GM21423 (cell line): ENCODE results near the gene SAP30BP.

ENCODE experiments used
- ATAC-seq: cut with Tn5 transposase; IDR thresholded peaks from one replicate; pipeline ENCODE4 v1.9.1; 2021; ENCODE audit warnings: mild to moderate bottlenecking, moderate library complexity; ENCODE audit not compliant: unreplicated experiment

SAP30BP gene

DNA sequence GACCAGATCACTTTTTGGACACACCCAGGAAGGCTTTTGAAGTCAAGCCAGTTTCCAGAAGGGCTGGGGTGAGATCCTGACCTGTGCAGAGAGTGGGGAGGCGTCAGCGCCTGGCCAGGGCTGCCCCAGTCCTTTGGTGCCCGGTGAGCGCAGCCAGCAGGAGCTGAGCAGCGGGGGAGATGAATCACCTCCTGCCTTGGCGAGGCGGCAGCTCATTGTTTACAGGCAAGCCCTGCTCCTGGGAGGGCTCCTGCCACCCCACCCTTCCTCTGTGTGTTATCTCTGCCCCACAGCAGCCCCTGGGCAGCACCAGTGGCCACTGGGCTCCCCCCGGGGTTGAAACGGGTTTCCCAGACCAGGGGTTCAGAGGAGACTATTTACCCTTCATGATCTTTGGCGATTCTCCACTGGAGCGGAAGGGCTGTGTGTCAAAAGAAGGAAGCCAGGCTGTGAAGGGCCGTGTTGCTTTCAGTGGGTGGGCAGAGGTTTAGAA lies 40.0 kb downstream of the SAP30BP start:
- no peak for ATAC-seq

DNA sequence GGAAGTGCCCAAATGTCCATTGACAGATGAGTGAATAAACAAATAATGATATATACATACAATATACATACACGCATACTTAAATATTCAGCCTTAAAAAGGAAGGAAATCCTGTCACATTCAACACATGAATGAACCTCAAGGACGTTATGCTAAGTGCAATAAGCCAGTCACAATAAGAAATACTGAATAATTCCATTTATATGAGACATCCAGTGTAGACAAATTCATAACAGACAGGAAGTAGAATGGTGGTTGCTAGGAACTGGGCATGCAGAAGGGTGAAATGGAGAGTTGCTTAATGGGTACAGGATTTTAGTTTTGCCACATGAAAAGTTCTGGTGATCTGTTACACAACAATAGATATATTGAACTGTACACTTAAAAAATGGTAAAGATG lies 45.3 kb downstream of the SAP30BP start:
- no peak for ATAC-seq

DNA sequence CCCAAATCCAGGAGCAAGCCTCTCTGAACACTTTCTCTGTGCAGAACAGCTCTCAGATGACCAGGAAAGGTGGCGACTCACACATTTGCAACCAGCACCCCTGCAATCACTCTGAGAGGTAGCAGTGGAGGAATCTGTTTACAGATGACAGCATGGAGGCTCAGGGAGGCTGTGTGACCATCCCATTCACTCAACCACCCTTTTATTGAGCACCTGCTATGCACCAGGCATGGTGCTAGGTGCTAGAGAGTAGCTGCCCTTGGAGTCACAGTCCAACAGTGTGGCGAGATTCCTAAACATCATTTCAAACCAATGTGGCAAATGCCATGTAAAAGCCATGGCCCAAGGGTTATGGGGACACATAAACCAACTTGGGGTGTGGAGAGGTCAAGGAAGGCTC lies 52.6 kb downstream of the SAP30BP start:
- ATAC-seq, result no peak

DNA sequence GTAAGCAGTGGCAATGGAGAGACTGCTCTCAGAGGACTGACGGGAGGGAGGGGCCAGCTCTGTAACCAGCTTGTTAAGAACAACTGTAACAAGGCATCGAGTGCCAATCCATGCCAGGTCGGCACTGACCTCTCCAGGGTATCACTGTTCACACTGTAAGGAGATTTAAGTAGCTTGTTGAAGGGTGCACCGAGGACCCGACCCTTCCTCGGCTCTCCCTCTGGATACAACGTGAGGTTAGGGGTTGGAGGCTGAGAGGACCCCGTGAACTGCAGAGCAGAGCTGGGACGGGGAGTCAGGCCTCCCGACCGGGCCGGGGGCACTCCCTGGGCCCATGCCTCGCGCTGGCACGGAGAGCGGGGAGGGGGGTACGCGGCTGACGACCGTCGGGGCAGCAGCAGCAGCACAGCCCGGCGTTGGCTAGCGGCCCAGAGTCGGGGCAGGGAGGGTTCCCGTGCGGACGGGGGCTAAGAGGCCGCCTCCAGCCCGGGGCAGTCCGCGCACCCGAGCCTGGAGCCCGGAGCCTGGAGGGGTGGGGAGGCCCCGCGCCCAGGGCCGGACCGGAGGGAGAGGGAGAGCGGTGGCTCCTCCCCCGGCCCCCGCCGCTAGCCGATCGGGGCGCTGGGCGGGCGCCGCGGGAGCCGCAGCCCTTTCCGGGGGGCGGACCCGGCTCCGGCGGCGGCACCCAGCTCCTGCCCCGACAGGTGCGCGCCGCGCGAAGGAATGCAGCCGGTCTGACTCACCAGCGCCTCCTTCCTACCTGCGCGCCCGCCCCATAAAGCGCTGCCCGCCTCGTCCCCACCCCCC lies 53.7 kb downstream of the SAP30BP start, which contains the start of gene ITGB4:
ITGB4 (plus strand) TSS at position 804 of the 807 bp plus-strand sequence. CDS start 3,245 bp downstream, outside the sequence.
- no peak for ATAC-seq

DNA sequence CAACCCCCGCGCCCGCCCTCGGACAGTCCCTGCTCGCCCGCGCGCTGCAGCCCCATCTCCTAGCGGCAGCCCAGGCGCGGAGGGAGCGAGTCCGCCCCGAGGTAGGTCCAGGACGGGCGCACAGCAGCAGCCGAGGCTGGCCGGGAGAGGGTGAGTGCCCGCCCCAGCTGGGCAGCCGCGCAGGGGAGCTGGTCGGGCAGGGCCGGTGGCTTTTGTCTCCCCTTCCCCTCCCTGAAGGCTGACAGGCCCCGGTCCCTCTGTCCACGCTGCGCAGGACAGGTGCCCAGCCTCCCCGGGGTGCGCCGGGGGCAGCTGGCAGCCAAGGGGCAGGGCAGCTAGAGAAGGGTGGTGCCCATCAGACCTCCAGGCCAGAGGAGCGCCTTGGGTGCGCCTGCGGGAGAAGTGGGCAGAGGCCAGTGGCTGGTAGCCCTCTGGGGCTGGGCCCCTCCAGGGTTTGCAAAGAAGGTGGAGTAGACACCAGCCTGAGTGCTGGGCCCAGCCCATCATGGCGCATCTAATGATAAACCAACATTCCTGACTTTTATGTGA lies 54.4 kb downstream of the SAP30BP start:
- ATAC-seq, result no peak

DNA sequence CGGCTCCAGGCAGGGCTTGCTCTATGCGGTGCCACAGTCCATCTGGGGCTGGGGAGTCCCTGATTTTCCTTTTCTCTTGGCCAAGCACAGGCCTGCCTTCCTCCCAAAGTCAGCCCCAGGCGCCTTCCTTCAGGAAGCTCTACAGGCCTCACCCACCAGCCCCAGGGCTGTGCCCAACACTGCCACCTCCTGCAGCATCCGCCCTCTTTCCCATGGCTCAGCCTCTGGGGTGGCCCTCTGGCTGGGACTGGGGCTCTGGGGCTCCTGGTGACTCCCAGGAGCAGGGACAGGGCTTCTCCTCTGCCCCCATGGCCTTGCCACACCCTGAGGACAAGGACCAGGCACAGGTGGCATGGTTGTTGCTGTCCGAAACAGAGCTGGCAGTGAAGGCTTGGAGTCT lies 54.9 kb downstream of the SAP30BP start:
- no peak for ATAC-seq

DNA sequence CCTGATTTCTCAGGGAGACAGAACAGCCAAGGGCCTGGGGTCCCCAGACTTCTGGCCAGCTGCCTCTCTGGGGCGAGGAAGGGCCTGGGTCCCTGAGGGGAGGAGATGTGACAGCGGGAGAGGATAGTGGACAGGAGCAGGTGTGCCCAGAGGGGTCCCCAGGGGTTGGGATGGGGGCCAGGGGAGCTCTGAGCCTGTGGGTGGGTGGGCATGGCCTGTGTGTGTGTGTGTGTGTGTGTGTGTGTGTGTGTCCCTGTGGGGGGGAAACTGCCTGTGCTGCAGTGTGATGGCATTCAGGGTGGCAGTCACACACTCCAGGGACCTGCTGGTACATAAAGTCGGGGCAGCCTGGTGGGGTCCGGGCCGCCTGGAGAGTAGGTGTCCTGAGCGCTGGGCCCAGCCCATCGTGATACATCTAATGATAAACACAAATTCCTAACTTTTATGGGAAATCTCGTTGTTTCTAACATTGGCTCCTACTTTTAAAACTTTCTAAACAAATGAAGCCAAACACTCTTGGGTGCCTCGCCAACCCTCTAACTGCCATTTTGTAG lies 55.5 kb downstream of the SAP30BP start:
- no peak for ATAC-seq

DNA sequence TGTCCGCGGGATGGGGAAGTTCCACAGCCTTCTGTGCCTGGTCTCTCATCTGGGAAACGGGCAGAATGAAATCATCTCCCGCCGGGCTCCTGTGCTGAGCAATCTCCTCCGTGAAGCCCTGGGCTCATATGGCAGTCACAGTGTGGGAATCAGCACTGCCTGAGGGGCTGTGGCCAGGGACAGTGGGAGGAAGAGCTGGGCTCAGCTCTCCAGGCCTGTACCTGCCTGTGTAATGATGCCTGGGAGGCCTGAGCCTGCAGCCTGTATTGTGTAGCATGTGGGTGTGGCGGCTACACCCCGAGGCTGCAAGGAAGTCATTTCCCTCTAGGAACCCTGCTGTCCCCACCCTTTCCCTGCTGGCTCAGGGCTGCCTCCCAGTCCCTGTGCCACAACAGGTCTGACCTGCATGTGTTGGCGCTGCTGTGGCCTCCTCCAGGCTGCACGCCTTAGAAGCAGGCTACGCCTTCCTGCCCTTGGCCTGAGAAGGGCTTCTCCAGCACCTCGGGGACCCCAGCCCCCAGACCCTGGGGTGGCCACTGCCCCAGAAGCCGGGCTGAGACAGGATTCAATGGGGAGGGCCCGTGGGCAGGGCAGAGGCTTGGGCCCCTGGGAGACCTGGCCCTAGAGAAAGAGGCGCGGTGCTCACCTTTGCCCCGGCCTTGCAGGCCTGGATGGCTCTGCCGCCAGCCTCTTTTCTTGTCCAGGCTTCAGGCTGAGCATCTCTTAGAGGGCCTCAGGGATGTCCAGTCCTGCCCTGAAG lies 56.2 kb downstream of the SAP30BP start:
- ATAC-seq, result no peak

DNA sequence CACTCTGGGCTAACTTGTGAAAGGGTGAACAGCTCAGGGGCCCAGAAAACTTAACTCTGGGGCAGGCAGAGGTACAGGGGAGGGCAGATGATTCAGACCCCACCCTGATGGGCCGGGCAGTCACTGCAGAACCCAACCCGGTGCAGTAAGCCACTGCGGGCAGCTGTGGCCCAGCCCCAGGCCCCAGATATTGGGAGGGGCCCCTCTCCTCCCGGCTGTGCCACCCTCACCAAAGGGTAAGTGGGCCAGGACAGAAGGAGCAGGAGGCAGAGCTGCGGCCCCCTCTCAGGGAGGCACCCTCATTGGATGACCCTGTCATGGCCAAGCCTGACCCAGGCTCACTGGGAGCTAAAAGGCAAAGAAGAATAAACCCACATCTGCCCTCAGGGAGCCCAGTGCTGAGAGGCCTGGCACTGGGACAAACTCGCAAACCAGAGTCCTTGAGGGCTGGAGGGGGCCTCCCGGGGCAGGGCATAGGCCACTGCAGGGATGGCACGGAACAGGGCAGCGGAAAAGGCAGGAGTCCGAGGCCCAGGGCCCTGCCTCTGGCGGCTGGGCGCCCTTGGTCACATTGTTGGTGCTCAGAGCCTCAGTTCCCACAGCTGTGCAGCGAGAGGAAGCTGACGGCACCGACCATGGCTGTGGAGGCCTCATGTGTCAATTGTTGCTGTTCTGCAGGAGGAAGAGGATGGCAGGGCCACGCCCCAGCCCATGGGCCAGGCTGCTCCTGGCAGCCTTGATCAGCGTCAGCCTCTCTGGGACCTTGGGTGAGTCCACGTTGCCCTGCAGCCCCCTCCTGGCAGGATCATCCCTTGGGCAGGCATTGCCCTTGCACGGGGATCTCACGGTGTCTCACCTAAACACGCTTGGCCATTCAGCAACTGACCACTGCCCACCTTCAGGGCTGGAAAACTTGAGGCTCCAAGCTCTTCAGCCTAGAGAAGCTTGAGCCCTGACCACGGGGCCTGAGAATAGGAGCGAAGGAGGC lies 57.2 kb downstream of the SAP30BP start:
- ATAC-seq, result no peak

DNA sequence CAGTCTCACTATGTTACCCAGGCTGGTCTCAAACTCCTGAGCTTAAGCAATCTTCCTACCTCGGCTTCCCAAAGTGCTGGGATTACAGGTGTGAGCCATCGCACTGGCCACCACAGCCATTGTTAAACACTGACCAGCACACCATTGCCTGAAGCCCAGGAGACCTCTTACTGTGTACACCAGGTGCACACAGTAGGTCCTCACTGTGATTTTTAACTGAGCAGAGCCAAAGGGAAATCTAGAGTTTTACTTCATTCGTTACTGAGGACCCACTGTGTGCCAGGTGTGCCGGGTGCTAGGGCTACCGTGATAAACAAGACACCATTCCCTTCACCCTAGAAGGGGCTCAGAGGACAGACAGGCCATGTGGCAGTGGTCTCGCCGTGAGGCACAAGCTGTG lies 58.4 kb downstream of the SAP30BP start:
- ATAC-seq, result no peak

DNA sequence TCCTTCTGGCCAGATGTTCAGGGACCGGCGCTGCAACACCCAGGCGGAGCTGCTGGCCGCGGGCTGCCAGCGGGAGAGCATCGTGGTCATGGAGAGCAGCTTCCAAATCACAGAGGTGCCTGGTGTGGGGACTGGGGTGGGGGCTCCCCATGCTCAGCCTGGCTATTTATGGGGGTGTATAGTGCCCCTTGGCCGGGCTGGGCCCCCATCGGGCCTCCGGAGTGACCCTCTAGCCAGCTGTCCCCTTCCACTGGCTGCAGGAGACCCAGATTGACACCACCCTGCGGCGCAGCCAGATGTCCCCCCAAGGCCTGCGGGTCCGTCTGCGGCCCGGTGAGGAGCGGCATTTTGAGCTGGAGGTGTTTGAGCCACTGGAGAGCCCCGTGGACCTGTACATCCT lies 60.3 kb downstream of the SAP30BP start:
- ATAC-seq, result no peak

DNA sequence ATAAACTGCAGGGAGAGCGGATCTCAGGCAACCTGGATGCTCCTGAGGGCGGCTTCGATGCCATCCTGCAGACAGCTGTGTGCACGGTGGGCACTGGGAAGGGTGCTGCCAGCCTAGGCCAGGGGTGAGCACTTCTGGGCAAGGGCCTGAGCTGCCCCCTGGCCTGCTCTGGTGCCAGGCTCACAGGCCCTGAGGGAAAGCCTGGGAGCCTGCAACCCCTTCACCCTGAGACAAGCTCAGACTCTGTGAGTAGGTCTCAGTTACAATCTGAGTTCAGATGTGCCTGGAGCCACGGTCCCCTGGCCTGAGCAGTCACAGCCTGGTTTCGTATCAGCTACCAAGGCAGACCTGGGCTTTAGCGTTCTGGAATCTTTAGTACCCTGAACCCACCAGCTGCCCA lies 62.2 kb downstream of the SAP30BP start:
- ATAC-seq, result no peak

DNA sequence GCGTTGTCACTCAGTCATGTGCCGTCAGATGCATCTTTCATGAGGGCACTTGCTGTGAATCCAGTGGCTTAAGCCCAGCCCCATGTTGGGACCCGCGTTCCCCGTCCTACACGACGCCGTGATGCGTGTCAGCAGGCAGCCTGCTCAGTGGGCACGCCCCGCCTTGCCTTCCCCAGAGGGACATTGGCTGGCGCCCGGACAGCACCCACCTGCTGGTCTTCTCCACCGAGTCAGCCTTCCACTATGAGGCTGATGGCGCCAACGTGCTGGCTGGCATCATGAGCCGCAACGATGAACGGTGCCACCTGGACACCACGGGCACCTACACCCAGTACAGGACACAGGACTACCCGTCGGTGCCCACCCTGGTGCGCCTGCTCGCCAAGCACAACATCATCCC lies 62.9 kb downstream of the SAP30BP start:
- no peak for ATAC-seq

DNA sequence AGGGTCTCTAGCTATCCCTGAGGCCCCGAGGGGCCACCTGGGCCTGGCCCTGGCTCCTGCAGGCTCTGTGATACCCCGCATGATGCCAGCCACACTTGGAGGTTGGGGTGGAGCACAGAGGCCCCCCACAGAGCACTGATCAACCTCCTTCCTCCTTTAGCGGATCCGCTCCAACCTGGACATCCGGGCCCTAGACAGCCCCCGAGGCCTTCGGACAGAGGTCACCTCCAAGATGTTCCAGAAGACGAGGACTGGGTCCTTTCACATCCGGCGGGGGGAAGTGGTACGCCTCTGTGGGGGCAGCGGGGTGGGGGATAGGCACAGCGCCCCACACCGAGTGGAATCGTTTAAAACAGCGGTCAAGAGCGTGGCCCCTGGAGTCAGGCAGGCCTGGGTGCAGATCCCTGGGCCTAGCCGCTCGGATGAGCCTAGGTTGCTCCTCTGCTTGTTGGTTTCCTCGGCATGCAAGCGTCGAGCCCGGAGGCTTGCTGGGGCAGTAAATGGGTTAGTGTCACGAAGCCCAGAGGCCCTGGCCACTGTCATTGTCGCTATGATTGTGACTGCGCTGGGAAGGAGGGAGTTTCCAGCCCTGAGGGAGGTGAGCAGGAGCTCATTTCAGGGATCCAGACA lies 64.1 kb downstream of the SAP30BP start:
- no peak for ATAC-seq

DNA sequence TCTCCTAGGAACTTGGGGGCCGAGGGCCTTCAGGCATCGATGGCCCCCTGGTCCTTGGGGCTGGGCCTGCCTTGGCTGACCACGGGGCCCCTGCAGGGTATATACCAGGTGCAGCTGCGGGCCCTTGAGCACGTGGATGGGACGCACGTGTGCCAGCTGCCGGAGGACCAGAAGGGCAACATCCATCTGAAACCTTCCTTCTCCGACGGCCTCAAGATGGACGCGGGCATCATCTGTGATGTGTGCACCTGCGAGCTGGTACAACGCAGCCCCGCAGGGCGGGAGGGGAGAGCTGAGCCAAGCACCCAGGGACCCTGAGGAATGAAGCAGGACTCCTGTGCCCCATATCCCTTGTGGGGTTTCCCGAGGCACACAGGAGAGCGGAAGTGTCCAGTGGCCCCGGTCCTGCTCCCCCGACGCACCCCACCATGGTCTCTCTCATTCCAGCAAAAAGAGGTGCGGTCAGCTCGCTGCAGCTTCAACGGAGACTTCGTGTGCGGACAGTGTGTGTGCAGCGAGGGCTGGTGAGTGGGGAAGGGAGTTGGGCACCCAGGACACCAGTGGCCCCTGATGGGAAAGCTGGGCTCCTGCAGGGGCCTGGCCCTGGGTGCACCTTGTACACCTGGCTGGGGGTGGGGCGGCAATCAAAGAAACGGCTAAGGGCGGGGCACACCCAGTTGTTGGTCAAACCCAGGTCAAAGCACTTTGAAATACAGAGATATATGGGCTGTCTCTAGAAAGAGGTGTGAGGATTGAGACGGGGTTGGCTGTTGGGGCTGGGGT lies 64.8 kb downstream of the SAP30BP start:
- ATAC-seq, result no peak

DNA sequence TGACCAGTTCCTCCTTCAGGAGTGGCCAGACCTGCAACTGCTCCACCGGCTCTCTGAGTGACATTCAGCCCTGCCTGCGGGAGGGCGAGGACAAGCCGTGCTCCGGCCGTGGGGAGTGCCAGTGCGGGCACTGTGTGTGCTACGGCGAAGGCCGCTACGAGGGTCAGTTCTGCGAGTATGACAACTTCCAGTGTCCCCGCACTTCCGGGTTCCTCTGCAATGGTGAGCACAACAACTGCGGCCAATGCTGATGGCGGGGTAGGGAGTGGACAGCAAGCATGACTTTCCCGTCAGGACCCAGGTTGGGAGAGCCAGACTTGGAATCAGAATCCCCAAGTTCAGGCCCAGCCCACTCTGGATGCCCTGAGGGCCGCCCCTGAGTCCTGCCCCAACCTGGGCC lies 66.3 kb downstream of the SAP30BP start:
- no peak for ATAC-seq

DNA sequence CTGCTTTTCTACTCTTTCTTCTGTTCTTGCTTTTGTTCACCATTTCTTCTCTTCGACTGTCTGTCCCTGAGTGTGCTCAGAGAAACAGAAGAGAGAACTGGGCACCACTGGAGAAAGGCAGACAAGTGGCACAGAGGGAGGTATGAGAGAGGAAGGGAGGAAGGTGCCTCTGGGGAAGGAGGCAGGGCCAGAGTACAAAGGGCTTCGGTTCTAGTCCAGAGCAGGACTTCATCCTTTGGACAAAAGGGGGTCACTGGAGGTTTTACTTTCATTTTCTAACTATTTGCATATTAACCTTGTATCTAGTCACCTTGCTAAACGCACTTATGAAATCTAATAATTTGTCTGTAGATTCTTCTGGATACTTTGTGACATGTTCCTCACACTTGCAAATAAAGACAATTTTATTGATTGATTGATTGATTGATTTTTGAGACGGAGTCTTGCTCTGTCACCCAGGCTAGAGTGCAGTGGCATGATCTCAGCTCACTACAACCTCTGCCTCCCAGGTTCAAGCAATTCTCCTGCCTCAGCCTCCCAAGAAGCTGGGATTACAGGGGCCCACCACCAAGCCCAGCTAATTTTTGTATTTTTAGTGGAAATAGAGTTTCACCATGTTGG lies 67.6 kb downstream of the SAP30BP start:
- ATAC-seq, result no peak

DNA sequence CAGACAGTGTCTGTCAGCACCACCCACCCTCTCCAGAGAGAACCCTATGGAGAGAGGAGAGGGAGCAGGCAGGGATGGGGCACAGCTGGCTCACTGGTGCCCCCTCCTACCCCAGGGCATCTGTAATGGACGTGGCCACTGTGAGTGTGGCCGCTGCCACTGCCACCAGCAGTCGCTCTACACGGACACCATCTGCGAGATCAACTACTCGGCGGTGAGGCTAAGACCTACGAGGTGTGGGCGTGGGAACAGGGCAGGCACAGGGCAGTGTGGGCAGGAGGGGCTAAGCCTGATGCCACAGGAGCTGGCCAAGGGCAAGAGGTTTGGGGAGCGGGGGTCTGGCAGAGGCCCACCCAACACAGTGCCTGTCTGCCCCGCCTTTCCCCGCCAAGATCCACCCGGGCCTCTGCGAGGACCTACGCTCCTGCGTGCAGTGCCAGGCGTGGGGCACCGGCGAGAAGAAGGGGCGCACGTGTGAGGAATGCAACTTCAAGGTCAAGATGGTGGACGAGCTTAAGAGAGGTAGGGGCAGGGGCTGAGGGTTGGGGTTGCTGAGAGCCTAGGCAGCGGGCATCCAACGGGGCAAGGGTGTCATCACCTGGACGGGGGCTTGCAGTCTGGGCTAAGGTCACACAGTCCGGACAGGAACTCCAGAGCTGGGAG lies 69.2 kb downstream of the SAP30BP start:
- no peak for ATAC-seq
